ENCODE data around the gene IMP4.

- no peak for TF ChIP-seq CTCF (IDR thresholded peaks at IDR 0.05; ENCODE audit: low read depth, low read length, poor library complexity, severe bottlenecking)
- TF ChIP-seq EZH2phosphoT487 (IDR thresholded peaks at IDR 0.05; ENCODE audit: borderline replicate concordance, low read length): no peak
Observed at GRCh38 chr2:130328710-130329109, 14.0 kb upstream of the IMP4 start.
